GM12878 (cell line): ENCODE data around the gene GPLD1. TPM values are rescaled to one million over a fixed set of nuclear protein-coding genes. Genes with fewer than 3 reads are reported as not detected.

Source experiments
- CREB1 ChIP-seq: IDR thresholded peaks from 2 replicates; pipeline ENCODE4 v1.6.1; 2012; ENCODE audit warnings: low read depth, mild to moderate bottlenecking, inconsistent platforms
- FOXK2 ChIP-seq: fragments of 450-650 bp; IDR thresholded peaks from 2 replicates; pipeline ENCODE4 v1.6.1; 2017; ENCODE audit warnings: mild to moderate bottlenecking, moderate library complexity
- MXI1 ChIP-seq: fragments of 150-350 bp; IDR thresholded peaks from 2 replicates; pipeline ENCODE4 v1.6.1; 2011; ENCODE audit warnings: low read depth, mild to moderate bottlenecking, inconsistent platforms, low read length, improper control_type of control experiment
- MYC ChIP-seq: IDR thresholded peaks from 2 replicates; pipeline ENCODE4 v1.6.1; 2011; ENCODE audit warnings: mild to moderate bottlenecking, low read length, moderate library complexity, inconsistent platforms; ENCODE audit not compliant: insufficient read depth, insufficient replicate concordance, insufficient read length, severe bottlenecking
- PAX5 ChIP-seq: IDR thresholded peaks from 2 replicates; pipeline ENCODE4 v1.6.1; 2011; ENCODE audit warnings: low read depth, low read length, borderline replicate concordance
- PAX8 ChIP-seq: fragments of 450-650 bp; IDR thresholded peaks from 2 replicates; pipeline ENCODE4 v1.6.1; 2017; ENCODE audit warnings: mild to moderate bottlenecking, moderate library complexity
- POLR2A ChIP-seq: IDR thresholded peaks from 2 replicates; pipeline ENCODE4 v1.6.1; 2011; ENCODE audit warnings: low read depth, mild to moderate bottlenecking, low read length
- SIX5 ChIP-seq: IDR thresholded peaks from 2 replicates; pipeline ENCODE4 v1.6.1; 2011; ENCODE audit warnings: mild to moderate bottlenecking, low read depth, low read length, moderate library complexity; ENCODE audit not compliant: severe bottlenecking
- SP1 ChIP-seq: IDR thresholded peaks from one replicate; pipeline ENCODE4 v1.6.1; 2011; ENCODE audit warnings: low read depth, low read length
- TCF7 ChIP-seq: IDR thresholded peaks from 2 replicates; pipeline ENCODE4 v1.6.1; 2014; ENCODE audit warnings: antibody characterized with exemption, borderline replicate concordance
- ZNF217 ChIP-seq: fragments of 450-650 bp; IDR thresholded peaks from 2 replicates; pipeline ENCODE4 v1.6.1; 2017; ENCODE audit warnings: antibody characterized with exemption, mild to moderate bottlenecking
- polyA plus RNA-seq, 11 experiments: library from polyadenylated mRNA; depleted of rRNA in 4 of 11; unstranded in 6 of 11; stranded (reverse) in 5 of 11; fragments of >200 nt; fragmentation: Nextera tagmentation in 4 of 11; fragmentation: Illumina TruSeq in 1 of 11; extraction: Ambion mirVana in 4 of 11; extraction: Trizol in 1 of 11; gene quantifications; 1 replicate in 1 of 11; 2 replicates in 10 of 11; pipeline versions ENCODE4 v1.2.1 to v1.2.3, GENCODE V29; 2011 to 2016; ENCODE audit warnings: inconsistent platforms in 2 of 11, missing spikeins in 2 of 11, low read depth in 1 of 11
- total RNA-seq, 4 experiments: library from RNA; depleted of rRNA in 3 of 4; stranded (reverse); fragments of >200 nt in 3 of 4; fragmentation: Illumina TruSeq in 1 of 4; extraction: Trizol in 1 of 4; gene quantifications; 2 replicates each; pipeline versions ENCODE4 v1.2.1 to v1.2.3, GENCODE V29; 2013 to 2021
- TF ChIP-seq, protein P1 (sequence below): fragments of 450-650 bp; IDR thresholded peaks from 2 replicates; pipeline ENCODE4 v1.6.1; 2017; ENCODE audit warnings: mild to moderate bottlenecking
- TF ChIP-seq, protein P2 (sequence below): IDR thresholded peaks from 2 replicates; pipeline ENCODE4 v1.6.1; 2011; ENCODE audit warnings: borderline replicate concordance, low read depth, mild to moderate bottlenecking, moderate library complexity, low read length; ENCODE audit not compliant: insufficient read depth, poor library complexity, severe bottlenecking
- TF ChIP-seq, protein P3 (sequence below): IDR thresholded peaks from 2 replicates; pipeline ENCODE4 v1.6.1; 2012; ENCODE audit warnings: improper control_type of control experiment, low read depth, low read length; ENCODE audit not compliant: insufficient replicate concordance
- TF ChIP-seq, protein P4 (sequence below): IDR thresholded peaks from 2 replicates; pipeline ENCODE4 v1.6.1; 2012; ENCODE audit warnings: mild to moderate bottlenecking, low read depth, low read length
- TF ChIP-seq, protein P5 (sequence below): fragments of 450-650 bp; IDR thresholded peaks from 2 replicates; pipeline ENCODE4 v1.6.1; 2017; ENCODE audit warnings: low read depth, mild to moderate bottlenecking, moderate library complexity

The GPLD1 gene
- total and polyA plus RNA-seq, 10 of the 15 experiments (the other 5 are each of a cell fraction or from before 2014, with no cell fraction given), result 0.04 to 1.0 (median 0.69) TPM

DNA sequence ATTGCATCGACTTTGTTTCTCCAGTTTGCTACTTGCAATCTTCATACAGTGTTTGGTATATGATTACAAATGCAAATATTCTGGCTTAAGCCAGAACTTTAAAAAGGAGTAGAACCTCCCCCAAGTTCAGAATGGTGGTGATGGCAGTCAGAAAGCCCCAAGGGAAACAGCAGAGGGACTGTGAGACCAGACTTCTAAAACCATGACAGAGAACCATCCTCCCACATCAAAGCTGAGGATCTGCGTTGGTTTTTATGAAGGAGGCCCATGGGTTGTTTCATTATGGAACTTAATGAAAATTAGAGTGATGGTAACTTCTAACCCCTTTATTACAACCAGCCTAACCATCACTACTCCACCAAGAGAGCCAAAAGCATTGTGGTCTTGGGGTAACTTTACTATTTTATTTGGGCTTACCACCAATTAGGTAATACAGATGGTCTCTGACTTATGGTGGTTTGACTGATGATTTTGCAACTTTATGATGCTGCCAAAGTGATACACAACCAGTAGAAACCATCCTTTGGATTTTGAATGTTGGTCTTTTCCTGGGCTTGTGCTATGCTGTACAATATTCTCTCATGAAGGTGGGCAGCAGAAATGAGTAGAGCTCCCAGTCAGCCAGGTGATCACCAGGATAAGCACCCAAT, 97.5 kb downstream of the GPLD1 start (continued):
- TF ChIP-seq, protein P1, sequence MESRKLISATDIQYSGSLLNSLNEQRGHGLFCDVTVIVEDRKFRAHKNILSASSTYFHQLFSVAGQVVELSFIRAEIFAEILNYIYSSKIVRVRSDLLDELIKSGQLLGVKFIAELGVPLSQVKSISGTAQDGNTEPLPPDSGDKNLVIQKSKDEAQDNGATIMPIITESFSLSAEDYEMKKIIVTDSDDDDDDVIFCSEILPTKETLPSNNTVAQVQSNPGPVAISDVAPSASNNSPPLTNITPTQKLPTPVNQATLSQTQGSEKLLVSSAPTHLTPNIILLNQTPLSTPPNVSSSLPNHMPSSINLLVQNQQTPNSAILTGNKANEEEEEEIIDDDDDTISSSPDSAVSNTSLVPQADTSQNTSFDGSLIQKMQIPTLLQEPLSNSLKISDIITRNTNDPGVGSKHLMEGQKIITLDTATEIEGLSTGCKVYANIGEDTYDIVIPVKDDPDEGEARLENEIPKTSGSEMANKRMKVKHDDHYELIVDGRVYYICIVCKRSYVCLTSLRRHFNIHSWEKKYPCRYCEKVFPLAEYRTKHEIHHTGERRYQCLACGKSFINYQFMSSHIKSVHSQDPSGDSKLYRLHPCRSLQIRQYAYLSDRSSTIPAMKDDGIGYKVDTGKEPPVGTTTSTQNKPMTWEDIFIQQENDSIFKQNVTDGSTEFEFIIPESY, result no peak
- TF ChIP-seq, protein P2, sequence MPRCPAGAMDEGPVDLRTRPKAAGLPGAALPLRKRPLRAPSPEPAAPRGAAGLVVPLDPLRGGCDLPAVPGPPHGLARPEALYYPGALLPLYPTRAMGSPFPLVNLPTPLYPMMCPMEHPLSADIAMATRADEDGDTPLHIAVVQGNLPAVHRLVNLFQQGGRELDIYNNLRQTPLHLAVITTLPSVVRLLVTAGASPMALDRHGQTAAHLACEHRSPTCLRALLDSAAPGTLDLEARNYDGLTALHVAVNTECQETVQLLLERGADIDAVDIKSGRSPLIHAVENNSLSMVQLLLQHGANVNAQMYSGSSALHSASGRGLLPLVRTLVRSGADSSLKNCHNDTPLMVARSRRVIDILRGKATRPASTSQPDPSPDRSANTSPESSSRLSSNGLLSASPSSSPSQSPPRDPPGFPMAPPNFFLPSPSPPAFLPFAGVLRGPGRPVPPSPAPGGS, result peak; percentile 18
- no peak for TF ChIP-seq SP1
- TF ChIP-seq, protein P3, sequence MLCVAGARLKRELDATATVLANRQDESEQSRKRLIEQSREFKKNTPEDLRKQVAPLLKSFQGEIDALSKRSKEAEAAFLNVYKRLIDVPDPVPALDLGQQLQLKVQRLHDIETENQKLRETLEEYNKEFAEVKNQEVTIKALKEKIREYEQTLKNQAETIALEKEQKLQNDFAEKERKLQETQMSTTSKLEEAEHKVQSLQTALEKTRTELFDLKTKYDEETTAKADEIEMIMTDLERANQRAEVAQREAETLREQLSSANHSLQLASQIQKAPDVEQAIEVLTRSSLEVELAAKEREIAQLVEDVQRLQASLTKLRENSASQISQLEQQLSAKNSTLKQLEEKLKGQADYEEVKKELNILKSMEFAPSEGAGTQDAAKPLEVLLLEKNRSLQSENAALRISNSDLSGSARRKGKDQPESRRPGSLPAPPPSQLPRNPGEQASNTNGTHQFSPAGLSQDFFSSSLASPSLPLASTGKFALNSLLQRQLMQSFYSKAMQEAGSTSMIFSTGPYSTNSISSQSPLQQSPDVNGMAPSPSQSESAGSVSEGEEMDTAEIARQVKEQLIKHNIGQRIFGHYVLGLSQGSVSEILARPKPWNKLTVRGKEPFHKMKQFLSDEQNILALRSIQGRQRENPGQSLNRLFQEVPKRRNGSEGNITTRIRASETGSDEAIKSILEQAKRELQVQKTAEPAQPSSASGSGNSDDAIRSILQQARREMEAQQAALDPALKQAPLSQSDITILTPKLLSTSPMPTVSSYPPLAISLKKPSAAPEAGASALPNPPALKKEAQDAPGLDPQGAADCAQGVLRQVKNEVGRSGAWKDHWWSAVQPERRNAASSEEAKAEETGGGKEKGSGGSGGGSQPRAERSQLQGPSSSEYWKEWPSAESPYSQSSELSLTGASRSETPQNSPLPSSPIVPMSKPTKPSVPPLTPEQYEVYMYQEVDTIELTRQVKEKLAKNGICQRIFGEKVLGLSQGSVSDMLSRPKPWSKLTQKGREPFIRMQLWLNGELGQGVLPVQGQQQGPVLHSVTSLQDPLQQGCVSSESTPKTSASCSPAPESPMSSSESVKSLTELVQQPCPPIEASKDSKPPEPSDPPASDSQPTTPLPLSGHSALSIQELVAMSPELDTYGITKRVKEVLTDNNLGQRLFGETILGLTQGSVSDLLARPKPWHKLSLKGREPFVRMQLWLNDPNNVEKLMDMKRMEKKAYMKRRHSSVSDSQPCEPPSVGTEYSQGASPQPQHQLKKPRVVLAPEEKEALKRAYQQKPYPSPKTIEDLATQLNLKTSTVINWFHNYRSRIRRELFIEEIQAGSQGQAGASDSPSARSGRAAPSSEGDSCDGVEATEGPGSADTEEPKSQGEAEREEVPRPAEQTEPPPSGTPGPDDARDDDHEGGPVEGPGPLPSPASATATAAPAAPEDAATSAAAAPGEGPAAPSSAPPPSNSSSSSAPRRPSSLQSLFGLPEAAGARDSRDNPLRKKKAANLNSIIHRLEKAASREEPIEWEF, result peak; percentile 38
- TF ChIP-seq MYC, result no peak
- TF ChIP-seq POLR2A, result no peak
- no peak for TF ChIP-seq ZNF217
- TF ChIP-seq PAX5, result no peak
- TF ChIP-seq, protein P4, sequence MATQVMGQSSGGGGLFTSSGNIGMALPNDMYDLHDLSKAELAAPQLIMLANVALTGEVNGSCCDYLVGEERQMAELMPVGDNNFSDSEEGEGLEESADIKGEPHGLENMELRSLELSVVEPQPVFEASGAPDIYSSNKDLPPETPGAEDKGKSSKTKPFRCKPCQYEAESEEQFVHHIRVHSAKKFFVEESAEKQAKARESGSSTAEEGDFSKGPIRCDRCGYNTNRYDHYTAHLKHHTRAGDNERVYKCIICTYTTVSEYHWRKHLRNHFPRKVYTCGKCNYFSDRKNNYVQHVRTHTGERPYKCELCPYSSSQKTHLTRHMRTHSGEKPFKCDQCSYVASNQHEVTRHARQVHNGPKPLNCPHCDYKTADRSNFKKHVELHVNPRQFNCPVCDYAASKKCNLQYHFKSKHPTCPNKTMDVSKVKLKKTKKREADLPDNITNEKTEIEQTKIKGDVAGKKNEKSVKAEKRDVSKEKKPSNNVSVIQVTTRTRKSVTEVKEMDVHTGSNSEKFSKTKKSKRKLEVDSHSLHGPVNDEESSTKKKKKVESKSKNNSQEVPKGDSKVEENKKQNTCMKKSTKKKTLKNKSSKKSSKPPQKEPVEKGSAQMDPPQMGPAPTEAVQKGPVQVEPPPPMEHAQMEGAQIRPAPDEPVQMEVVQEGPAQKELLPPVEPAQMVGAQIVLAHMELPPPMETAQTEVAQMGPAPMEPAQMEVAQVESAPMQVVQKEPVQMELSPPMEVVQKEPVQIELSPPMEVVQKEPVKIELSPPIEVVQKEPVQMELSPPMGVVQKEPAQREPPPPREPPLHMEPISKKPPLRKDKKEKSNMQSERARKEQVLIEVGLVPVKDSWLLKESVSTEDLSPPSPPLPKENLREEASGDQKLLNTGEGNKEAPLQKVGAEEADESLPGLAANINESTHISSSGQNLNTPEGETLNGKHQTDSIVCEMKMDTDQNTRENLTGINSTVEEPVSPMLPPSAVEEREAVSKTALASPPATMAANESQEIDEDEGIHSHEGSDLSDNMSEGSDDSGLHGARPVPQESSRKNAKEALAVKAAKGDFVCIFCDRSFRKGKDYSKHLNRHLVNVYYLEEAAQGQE, result no peak
- peak; percentile 99 for TF ChIP-seq TCF7
- no peak for TF ChIP-seq FOXK2
- TF ChIP-seq MXI1, result no peak
- TF ChIP-seq SIX5, result no peak
- TF ChIP-seq PAX8, result no peak
- TF ChIP-seq CREB1, result 0 out of 2 replicates have a peak, but pooled peaks have one; percentile 26
- TF ChIP-seq, protein P5, sequence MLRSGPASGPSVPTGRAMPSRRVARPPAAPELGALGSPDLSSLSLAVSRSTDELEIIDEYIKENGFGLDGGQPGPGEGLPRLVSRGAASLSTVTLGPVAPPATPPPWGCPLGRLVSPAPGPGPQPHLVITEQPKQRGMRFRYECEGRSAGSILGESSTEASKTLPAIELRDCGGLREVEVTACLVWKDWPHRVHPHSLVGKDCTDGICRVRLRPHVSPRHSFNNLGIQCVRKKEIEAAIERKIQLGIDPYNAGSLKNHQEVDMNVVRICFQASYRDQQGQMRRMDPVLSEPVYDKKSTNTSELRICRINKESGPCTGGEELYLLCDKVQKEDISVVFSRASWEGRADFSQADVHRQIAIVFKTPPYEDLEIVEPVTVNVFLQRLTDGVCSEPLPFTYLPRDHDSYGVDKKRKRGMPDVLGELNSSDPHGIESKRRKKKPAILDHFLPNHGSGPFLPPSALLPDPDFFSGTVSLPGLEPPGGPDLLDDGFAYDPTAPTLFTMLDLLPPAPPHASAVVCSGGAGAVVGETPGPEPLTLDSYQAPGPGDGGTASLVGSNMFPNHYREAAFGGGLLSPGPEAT, result 0 out of 2 replicates have a peak, but pooled peaks have one; percentile 21
